ENCODE data around the gene SELENOP.

DNA sequence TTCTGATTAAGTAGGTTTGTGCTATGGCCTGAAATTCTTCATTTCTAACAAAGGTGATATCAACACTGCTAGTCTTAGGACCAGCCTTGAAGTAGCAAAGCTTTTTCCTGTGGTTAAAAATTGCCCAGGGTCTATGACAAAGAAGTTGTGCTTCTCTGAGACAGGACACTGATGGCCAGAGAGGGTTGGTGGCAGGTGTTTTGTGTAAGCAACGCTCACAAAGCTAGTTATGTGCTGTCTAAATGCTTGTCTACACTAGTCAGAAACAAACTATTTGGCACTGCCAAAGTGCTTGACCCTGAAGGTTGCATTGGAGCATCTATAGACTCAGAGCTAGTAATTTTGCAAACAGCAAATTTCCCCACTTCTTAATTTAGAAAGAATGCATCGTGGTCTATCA is 44.1 kb upstream of the SELENOP start:
- TF ChIP-seq, protein P1, sequence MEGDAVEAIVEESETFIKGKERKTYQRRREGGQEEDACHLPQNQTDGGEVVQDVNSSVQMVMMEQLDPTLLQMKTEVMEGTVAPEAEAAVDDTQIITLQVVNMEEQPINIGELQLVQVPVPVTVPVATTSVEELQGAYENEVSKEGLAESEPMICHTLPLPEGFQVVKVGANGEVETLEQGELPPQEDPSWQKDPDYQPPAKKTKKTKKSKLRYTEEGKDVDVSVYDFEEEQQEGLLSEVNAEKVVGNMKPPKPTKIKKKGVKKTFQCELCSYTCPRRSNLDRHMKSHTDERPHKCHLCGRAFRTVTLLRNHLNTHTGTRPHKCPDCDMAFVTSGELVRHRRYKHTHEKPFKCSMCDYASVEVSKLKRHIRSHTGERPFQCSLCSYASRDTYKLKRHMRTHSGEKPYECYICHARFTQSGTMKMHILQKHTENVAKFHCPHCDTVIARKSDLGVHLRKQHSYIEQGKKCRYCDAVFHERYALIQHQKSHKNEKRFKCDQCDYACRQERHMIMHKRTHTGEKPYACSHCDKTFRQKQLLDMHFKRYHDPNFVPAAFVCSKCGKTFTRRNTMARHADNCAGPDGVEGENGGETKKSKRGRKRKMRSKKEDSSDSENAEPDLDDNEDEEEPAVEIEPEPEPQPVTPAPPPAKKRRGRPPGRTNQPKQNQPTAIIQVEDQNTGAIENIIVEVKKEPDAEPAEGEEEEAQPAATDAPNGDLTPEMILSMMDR (IDR thresholded peaks at IDR 0.05; ENCODE audit: extremely low read depth in 1 of 2, insufficient read depth in 1 of 2, low read depth in 1 of 2, low read length in 2 of 2): no peak
- TF ChIP-seq POLR2AphosphoS5 (IDR thresholded peaks at IDR 0.05; ENCODE audit: insufficient read depth, low read depth, low read length) (no peak), POLR2A (IDR thresholded peaks at IDR 0.05; ENCODE audit: low read depth, low read length) (no peak)

All from endothelial cell of umbilical vein (primary cell).